GM12878 (cell line): ENCODE results near the gene COG2.

Experiments used
- EZH2 ChIP-seq: IDR thresholded peaks from 2 replicates; pipeline ENCODE4 v1.6.1; 2012; ENCODE audit warnings: low read depth, mild to moderate bottlenecking, control low read depth, inconsistent platforms, low read length, borderline replicate concordance; ENCODE audit not compliant: control insufficient read depth
- TF ChIP-seq, protein P1 (sequence below), 3 experiments: IDR thresholded peaks in 2 of 3; conservative IDR thresholded peaks in 1 of 3; 2 replicates each; pipeline ENCODE4 v1.5.1; 2011; ENCODE audit warnings: low read depth in 3 of 3, low read length in 3 of 3, mild to moderate bottlenecking in 3 of 3, control low read depth in 2 of 3, moderate library complexity in 2 of 3, inconsistent platforms in 1 of 3, mixed read lengths in 1 of 3; ENCODE audit not compliant: control insufficient read depth in 2 of 3, insufficient read depth in 1 of 3; ENCODE audit errors: extremely low read depth in 1 of 3

DNA sequence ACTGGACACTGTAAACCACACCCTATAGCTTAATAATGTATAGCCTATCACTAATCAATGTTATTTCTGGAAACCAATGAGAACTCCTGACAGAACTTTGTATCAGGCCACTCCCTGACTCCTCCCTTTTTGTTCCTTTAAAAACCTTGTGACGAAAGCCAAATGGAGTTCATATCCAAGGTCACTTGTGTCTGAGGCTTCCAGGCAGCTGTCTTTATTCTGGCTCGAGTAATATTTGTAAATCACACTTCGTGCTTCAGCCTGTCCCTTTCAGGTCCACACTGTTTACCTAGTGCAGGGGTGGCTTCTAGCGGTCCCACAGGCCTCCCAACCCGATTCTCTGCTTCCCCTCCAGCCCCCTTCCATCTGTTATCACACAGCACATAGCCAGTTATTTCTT is 88.7 kb downstream of the COG2 start:
- TF ChIP-seq, protein P1, sequence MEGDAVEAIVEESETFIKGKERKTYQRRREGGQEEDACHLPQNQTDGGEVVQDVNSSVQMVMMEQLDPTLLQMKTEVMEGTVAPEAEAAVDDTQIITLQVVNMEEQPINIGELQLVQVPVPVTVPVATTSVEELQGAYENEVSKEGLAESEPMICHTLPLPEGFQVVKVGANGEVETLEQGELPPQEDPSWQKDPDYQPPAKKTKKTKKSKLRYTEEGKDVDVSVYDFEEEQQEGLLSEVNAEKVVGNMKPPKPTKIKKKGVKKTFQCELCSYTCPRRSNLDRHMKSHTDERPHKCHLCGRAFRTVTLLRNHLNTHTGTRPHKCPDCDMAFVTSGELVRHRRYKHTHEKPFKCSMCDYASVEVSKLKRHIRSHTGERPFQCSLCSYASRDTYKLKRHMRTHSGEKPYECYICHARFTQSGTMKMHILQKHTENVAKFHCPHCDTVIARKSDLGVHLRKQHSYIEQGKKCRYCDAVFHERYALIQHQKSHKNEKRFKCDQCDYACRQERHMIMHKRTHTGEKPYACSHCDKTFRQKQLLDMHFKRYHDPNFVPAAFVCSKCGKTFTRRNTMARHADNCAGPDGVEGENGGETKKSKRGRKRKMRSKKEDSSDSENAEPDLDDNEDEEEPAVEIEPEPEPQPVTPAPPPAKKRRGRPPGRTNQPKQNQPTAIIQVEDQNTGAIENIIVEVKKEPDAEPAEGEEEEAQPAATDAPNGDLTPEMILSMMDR (IDR thresholded peaks at IDR 0.05 in 2 of 3, conservative IDR thresholded peaks at IDR 0.05 in 1 of 3; ENCODE audit: control insufficient read depth in 2 of 3, extremely low read depth in 1 of 3, insufficient read depth in 1 of 3, low read depth in 3 of 3, low read length in 3 of 3), result no peak
- TF ChIP-seq EZH2, result no peak
